H9 (cell line): ENCODE results near the gene EHBP1. TPM values are rescaled to one million over a fixed set of nuclear protein-coding genes. Genes with fewer than 3 reads are reported as not detected.

Experiments
- DNase-seq: peaks from one replicate; pipeline ENCODE4 v3.0.0-alpha.2; 2017
- H2AFZ ChIP-seq: one replicate; pipeline ENCODE4 v1.6.1; 2013; ENCODE audit warnings: mild to moderate bottlenecking, low read length, control low read depth, moderate library complexity
- H2AK5ac ChIP-seq: 2 replicates; pipeline ENCODE4 v1.6.1; 2013; ENCODE audit warnings: low read length, control low read depth, mixed read lengths; ENCODE audit not compliant: insufficient read length
- H2BK120ac ChIP-seq: one replicate; pipeline ENCODE4 v1.6.1; 2013; ENCODE audit warnings: low read depth, mild to moderate bottlenecking, low read length, control low read depth, inconsistent platforms; ENCODE audit not compliant: poor library complexity, severe bottlenecking
- H2BK12ac ChIP-seq: 2 replicates; pipeline ENCODE4 v1.6.1; 2013; ENCODE audit warnings: low read length, control low read depth, mixed read lengths, low read depth; ENCODE audit not compliant: insufficient read length
- H2BK15ac ChIP-seq: 2 replicates; pipeline ENCODE4 v1.6.1; 2013; ENCODE audit warnings: low read depth, low read length, control low read depth
- H2BK20ac ChIP-seq: one replicate; pipeline ENCODE4 v1.6.1; 2013; ENCODE audit warnings: low read depth, mild to moderate bottlenecking, low read length, control low read depth, inconsistent platforms; ENCODE audit not compliant: poor library complexity, severe bottlenecking
- H2BK5ac ChIP-seq: 2 replicates; pipeline ENCODE4 v1.6.1; 2013; ENCODE audit warnings: low read length, control low read depth, mixed read lengths; ENCODE audit not compliant: insufficient read length
- H3K14ac ChIP-seq: 2 replicates; pipeline ENCODE4 v1.6.1; 2013; ENCODE audit warnings: low read length, control low read depth; ENCODE audit not compliant: insufficient read depth
- H3K18ac ChIP-seq: 2 replicates; pipeline ENCODE4 v1.6.1; 2013; ENCODE audit warnings: low read depth, mild to moderate bottlenecking, mixed read lengths, low read length, control low read depth; ENCODE audit not compliant: insufficient read length
- H3K23ac ChIP-seq: 2 replicates; pipeline ENCODE4 v1.6.1; 2013; ENCODE audit warnings: low read length, control low read depth, mixed read lengths, low read depth; ENCODE audit not compliant: insufficient read length
- H3K23me2 ChIP-seq: 2 replicates; pipeline ENCODE4 v1.6.1; 2013; ENCODE audit warnings: low read depth, mild to moderate bottlenecking, mixed read lengths, low read length, control low read depth; ENCODE audit not compliant: insufficient read length, poor library complexity, severe bottlenecking
- H3K27ac ChIP-seq: 2 replicates; pipeline ENCODE4 v1.5.1; 2013; ENCODE audit warnings: low read length, control low read depth, mixed read lengths, low read depth; ENCODE audit not compliant: insufficient read length
- H3K27me3 ChIP-seq: 2 replicates; pipeline ENCODE4 v1.6.1; 2013; ENCODE audit warnings: low read length, control low read depth, inconsistent platforms; ENCODE audit not compliant: insufficient read depth
- H3K4ac ChIP-seq: 2 replicates; pipeline ENCODE4 v1.6.1; 2013; ENCODE audit warnings: low read depth, mild to moderate bottlenecking, control low read depth, inconsistent platforms, low read length, moderate library complexity
- H3K4me1 ChIP-seq: 2 replicates; pipeline ENCODE4 v1.6.1; 2013; ENCODE audit warnings: low read length, control low read depth, inconsistent platforms; ENCODE audit not compliant: insufficient read depth
- H3K4me2 ChIP-seq: 2 replicates; pipeline ENCODE4 v1.6.1; 2013; ENCODE audit warnings: low read length, control low read depth, mixed read lengths; ENCODE audit not compliant: insufficient read length, insufficient read depth
- H3K56ac ChIP-seq: 2 replicates; pipeline ENCODE4 v1.6.1; 2013; ENCODE audit warnings: low read depth, mild to moderate bottlenecking, mixed read lengths, low read length, control low read depth; ENCODE audit not compliant: insufficient read length
- H3K79me1 ChIP-seq: 2 replicates; pipeline ENCODE4 v1.6.1; 2013; ENCODE audit warnings: low read depth, mild to moderate bottlenecking, moderate library complexity, low read length, control low read depth, inconsistent platforms; ENCODE audit not compliant: insufficient read depth, poor library complexity, severe bottlenecking
- H3K79me2 ChIP-seq: 2 replicates; pipeline ENCODE4 v1.6.1; 2013; ENCODE audit warnings: low read length, control low read depth, inconsistent platforms; ENCODE audit not compliant: insufficient read depth
- H3K9ac ChIP-seq: 2 replicates; pipeline ENCODE4 v1.6.1; 2013; ENCODE audit warnings: low read length, control low read depth, mixed read lengths; ENCODE audit not compliant: insufficient read length; ENCODE audit errors: extremely low read depth
- H3K9me3 ChIP-seq: one replicate; pipeline ENCODE4 v1.6.1; 2013; ENCODE audit warnings: low read depth, low read length, inconsistent platforms; ENCODE audit not compliant: control insufficient read depth
- H3T11ph ChIP-seq: one replicate; pipeline ENCODE4 v1.6.1; 2013; ENCODE audit warnings: mild to moderate bottlenecking, low read length, control low read depth, inconsistent platforms
- H4K20me1 ChIP-seq: one replicate; pipeline ENCODE4 v1.6.1; 2013; ENCODE audit not compliant: control insufficient read depth, insufficient read length, insufficient read depth
- H4K5ac ChIP-seq: 2 replicates; pipeline ENCODE4 v1.6.1; 2013; ENCODE audit warnings: low read depth, mild to moderate bottlenecking, mixed read lengths, low read length, control low read depth; ENCODE audit not compliant: insufficient read length
- H4K8ac ChIP-seq: replicated peaks from 2 replicates; pipeline ENCODE4 v1.6.1; 2013; ENCODE audit warnings: low read length, control low read depth, mixed read lengths, low read depth; ENCODE audit not compliant: insufficient read length
- H4K91ac ChIP-seq: 2 replicates; pipeline ENCODE4 v1.6.1; 2013; ENCODE audit warnings: low read depth, mild to moderate bottlenecking, moderate library complexity, mixed read lengths, low read length, control low read depth; ENCODE audit not compliant: insufficient read length
- H3K27ac Mint-ChIP-seq, 3 experiments: 2 replicates in 2 of 3; 3 replicates in 1 of 3; pipeline ENCODE4 v1.8.0; 2020 to 2021; ENCODE audit warnings: mixed read lengths in 3 of 3, mild to moderate bottlenecking in 1 of 3, moderate library complexity in 1 of 3
- H3K27me3 Mint-ChIP-seq: 2 replicates; pipeline ENCODE4 v1.8.0; 2021; ENCODE audit warnings: low read depth, mild to moderate bottlenecking, moderate library complexity, mixed read lengths
- H3K36me3 Mint-ChIP-seq, 3 experiments: 2 replicates in 2 of 3; 3 replicates in 1 of 3; pipeline ENCODE4 v1.8.0; 2020 to 2021; ENCODE audit warnings: low read depth in 3 of 3, mixed read lengths in 3 of 3; ENCODE audit not compliant: insufficient read depth in 1 of 3
- H3K4me1 Mint-ChIP-seq, 2 experiments: 2 replicates each; pipeline ENCODE4 v1.8.0; 2020; ENCODE audit warnings: mixed read lengths in 2 of 2
- H3K4me3 Mint-ChIP-seq, 2 experiments: 2 replicates in 1 of 2; 3 replicates in 1 of 2; pipeline ENCODE4 v1.8.0; 2020 to 2021; ENCODE audit warnings: mild to moderate bottlenecking in 2 of 2, mixed read lengths in 2 of 2, moderate library complexity in 1 of 2
- H3K9me3 Mint-ChIP-seq, 2 experiments: 2 replicates in 1 of 2; 3 replicates in 1 of 2; pipeline ENCODE4 v1.8.0; 2020; ENCODE audit warnings: mild to moderate bottlenecking in 2 of 2, mixed read lengths in 2 of 2, moderate library complexity in 1 of 2
- WGBS: extraction: QIAGEN DNeasy Blood & Tissue Kit; methylation state at CpG from one replicate; pipeline ENCODE4 v1.1.7; 2013; ENCODE audit warnings: missing lambda C conversion rate, low lambda C conversion rate, mixed read lengths; ENCODE audit not compliant: insufficient read length; ENCODE audit errors: extremely low coverage; 5-methylcytosine and 5-hydroxymethylcytosine counted together
- total RNA-seq: library from RNA; stranded (reverse); gene quantifications from 2 replicates; pipeline ENCODE4 v1.2.1, GENCODE V29; 2021
- TF ChIP-seq, protein P1 (sequence below): fragments of 200-600 bp; sonication (generic); conservative IDR thresholded peaks from 3 replicates; pipeline ENCODE4 v1.8.0; 2021; ENCODE audit warnings: antibody characterized with exemption, mild to moderate bottlenecking

The EHBP1 gene
- total RNA-seq, 1 experiment from 2014 or later, result 35.6 TPM

DNA sequence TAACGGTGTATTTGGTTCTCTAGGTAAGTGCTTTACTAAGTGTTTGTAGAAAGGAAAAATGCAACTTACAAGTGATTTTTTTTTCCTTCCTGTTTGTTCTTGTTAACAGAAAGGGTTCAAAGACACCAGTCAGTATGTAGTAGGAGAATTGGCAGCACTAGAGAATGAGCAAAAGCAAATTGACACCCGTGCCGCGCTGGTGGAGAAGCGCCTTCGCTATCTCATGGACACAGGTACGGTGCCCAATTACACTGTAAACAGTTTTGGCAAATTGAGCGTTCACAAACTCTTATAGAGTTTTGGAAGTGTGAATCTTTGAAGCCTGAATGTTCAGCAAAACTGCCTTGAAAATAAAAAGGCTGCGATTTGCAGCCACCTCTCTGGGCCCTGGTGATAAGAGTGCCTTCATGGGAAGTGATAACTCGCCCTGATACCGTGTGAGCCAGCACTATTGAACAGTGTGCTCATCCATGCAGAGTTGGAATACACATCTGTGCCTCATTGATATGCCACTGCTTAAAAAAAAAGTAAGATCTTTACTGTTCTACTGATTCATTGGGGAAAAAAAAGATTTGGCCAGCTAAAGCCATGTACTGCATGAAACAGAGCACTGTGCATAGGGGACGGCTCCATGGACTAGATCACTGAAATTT is 291.1 kb downstream of the EHBP1 start:
- H2BK20ac ChIP-seq, result no peak overlapping the region
- H2AK5ac ChIP-seq, result no peak overlapping the region
- H4K8ac ChIP-seq, result no peak overlapping the region
- H2BK15ac ChIP-seq, result no peak overlapping the region
- WGBS, result no CpG with 5 or more reads among the region's 12 CpGs
- TF ChIP-seq, protein P1, sequence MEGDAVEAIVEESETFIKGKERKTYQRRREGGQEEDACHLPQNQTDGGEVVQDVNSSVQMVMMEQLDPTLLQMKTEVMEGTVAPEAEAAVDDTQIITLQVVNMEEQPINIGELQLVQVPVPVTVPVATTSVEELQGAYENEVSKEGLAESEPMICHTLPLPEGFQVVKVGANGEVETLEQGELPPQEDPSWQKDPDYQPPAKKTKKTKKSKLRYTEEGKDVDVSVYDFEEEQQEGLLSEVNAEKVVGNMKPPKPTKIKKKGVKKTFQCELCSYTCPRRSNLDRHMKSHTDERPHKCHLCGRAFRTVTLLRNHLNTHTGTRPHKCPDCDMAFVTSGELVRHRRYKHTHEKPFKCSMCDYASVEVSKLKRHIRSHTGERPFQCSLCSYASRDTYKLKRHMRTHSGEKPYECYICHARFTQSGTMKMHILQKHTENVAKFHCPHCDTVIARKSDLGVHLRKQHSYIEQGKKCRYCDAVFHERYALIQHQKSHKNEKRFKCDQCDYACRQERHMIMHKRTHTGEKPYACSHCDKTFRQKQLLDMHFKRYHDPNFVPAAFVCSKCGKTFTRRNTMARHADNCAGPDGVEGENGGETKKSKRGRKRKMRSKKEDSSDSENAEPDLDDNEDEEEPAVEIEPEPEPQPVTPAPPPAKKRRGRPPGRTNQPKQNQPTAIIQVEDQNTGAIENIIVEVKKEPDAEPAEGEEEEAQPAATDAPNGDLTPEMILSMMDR, result no peak
- no peaks in the 10 kb centered on the region for H3K27me3 ChIP-seq
- H3K27ac ChIP-seq, result no peak overlapping the region
- H3K27ac Mint-ChIP-seq, result peak overlapping the region in 1 of 3 experiments; percentile 76; a peak in 2 of 7 replicates
- H2BK120ac ChIP-seq, result no peak overlapping the region
- no peak overlapping the region for H3K14ac ChIP-seq
- H3K27me3 Mint-ChIP-seq, result no peaks in the 10 kb centered on the region
- no peak overlapping the region for H3K56ac ChIP-seq
- H3K4me1 Mint-ChIP-seq, result peaks cover 6 to 12% of the 10 kb centered on the region in 2 experiments
- no peak overlapping the region for H3K4ac ChIP-seq
- H3K4me2 ChIP-seq, result no peak overlapping the region
- no peaks in the 10 kb centered on the region for H3K79me2 ChIP-seq
- H4K5ac ChIP-seq, result no peak overlapping the region
- H3K23me2 ChIP-seq, result no peaks in the 10 kb centered on the region
- H2BK12ac ChIP-seq, result no peak overlapping the region
- H3K18ac ChIP-seq, result no peak overlapping the region
- no peaks in the 10 kb centered on the region for H3K79me1 ChIP-seq
- peaks cover 5 to 15% (median 8%) of the 10 kb centered on the region in 3 experiments; a peak in 6 of 7 replicates for H3K36me3 Mint-ChIP-seq
- H3K4me3 Mint-ChIP-seq, result no peak overlapping the region
- H3K23ac ChIP-seq, result no peak overlapping the region
- H3K4me1 ChIP-seq, result no peaks in the 10 kb centered on the region
- no peak for DNase-seq
- no peak overlapping the region for H4K91ac ChIP-seq
- H3K9me3 Mint-ChIP-seq, result no peaks in the 10 kb centered on the region
- no peak overlapping the region for H3T11ph ChIP-seq
- H4K20me1 ChIP-seq, result no peaks in the 10 kb centered on the region
- H3K9ac ChIP-seq, result no peak overlapping the region
- no peak overlapping the region for H2AFZ ChIP-seq
- no peak overlapping the region for H2BK5ac ChIP-seq
- H3K9me3 ChIP-seq, result no peaks in the 10 kb centered on the region
